PC-3 (cell line): ENCODE data around the gene SUN1. TPM values are rescaled to one million over a fixed set of nuclear protein-coding genes. Genes with fewer than 3 reads are reported as not detected.
A peak's percentile ranks its signal among the peaks of the same experiment; 100 is the strongest.

Experiments
- ATAC-seq: fragments of 200-7000 bp; cut with Tn5 transposase; 2 replicates; pipeline ENCODE4 v1.9.1; 2020; ENCODE audit warnings: mild to moderate bottlenecking, moderate library complexity
- BruUV-seq: library from RNA; stranded (reverse); fragments of 400-500 nt; replicated peaks from 2 replicates; lab custom pipeline; 2021; lab: Mats Ljungman, UMichigan
- CTCF ChIA-PET: fragments of 300-600 bp; sonication (Branson Sonifier 250); formaldehyde crosslinking; loops from one replicate; lab custom pipeline; 2022; ENCODE audit warnings: antibody characterized with exemption; lab: Charles Lee
- POLR2A ChIA-PET: fragments of 300-600 bp; sonication (Branson Sonifier 250); formaldehyde crosslinking; loops from one replicate; lab custom pipeline; 2022; ENCODE audit warnings: antibody characterized with exemption; ENCODE audit not compliant: unreplicated experiment; lab: Charles Lee
- DNase-seq: peaks from one replicate; pipeline ENCODE4 v3.0.0-alpha.2; 2015
- H2AFZ ChIP-seq: fragments of 300-600 bp; sonication (generic); 2 replicates; pipeline ENCODE4 v1.6.0; 2016; ENCODE audit warnings: antibody characterized with exemption, low read length
- H3F3A ChIP-seq: fragments of 300-600 bp; sonication (generic); one replicate; pipeline ENCODE4 v1.6.0; 2017; ENCODE audit warnings: antibody characterized with exemption, low read length, control low read depth, mild to moderate bottlenecking; ENCODE audit not compliant: unreplicated experiment
- H3K27ac ChIP-seq: fragments of 300-600 bp; sonication (generic); 2 replicates; pipeline ENCODE4 v1.5.1; 2016; ENCODE audit warnings: mild to moderate bottlenecking, low read length
- H3K27me3 ChIP-seq: fragments of 300-600 bp; sonication (generic); 2 replicates; pipeline ENCODE4 v1.6.1; 2016; ENCODE audit warnings: low read length, mixed read lengths
- H3K36me3 ChIP-seq: fragments of 300-600 bp; sonication (generic); 2 replicates; pipeline ENCODE4 v1.6.1; 2016; ENCODE audit warnings: low read depth, mixed run types, low read length, mixed read lengths
- H3K4me1 ChIP-seq: fragments of 300-600 bp; sonication (generic); 2 replicates; pipeline ENCODE4 v1.5.1; 2016; ENCODE audit warnings: low read length; ENCODE audit not compliant: insufficient read depth
- H3K4me2 ChIP-seq: fragments of 300-600 bp; sonication (generic); 2 replicates; pipeline ENCODE4 v1.6.0; 2016; ENCODE audit warnings: low read length
- H3K4me3 ChIP-seq: fragments of 300-600 bp; sonication (generic); 2 replicates; pipeline ENCODE4 v1.5.1; 2016; ENCODE audit warnings: mild to moderate bottlenecking, low read length, mixed read lengths
- H3K79me2 ChIP-seq: fragments of 300-600 bp; sonication (generic); 2 replicates; pipeline ENCODE4 v1.6.1; 2017; ENCODE audit warnings: low read length, mixed read lengths
- H3K9ac ChIP-seq: fragments of 300-600 bp; sonication (generic); 2 replicates; pipeline ENCODE4 v1.6.0; 2016; ENCODE audit warnings: mild to moderate bottlenecking, low read length
- H3K9me2 ChIP-seq: fragments of 300-600 bp; sonication (generic); replicated peaks from 2 replicates; pipeline ENCODE4 v1.6.1; 2016; ENCODE audit warnings: mixed run types, low read length, mixed read lengths
- H3K9me3 ChIP-seq: fragments of 300-600 bp; sonication (generic); 2 replicates; pipeline ENCODE4 v1.6.1; 2016; ENCODE audit warnings: low read length, mixed read lengths
- H4K20me1 ChIP-seq: fragments of 300-600 bp; sonication (generic); 2 replicates; pipeline ENCODE4 v1.6.1; 2016; ENCODE audit warnings: low read length, mixed read lengths
- CTCF ChIP-seq: fragments of 300-600 bp; sonication (generic); conservative IDR thresholded peaks from 2 replicates; pipeline ENCODE4 v1.5.1; 2017; ENCODE audit warnings: antibody characterized with exemption, low read depth, mild to moderate bottlenecking, low read length
- EZH2 ChIP-seq: fragments of 300-600 bp; sonication (generic); IDR thresholded peaks from one replicate; pipeline ENCODE4 v1.6.1; 2017; ENCODE audit warnings: antibody characterized with exemption, mild to moderate bottlenecking, low read length; ENCODE audit not compliant: unreplicated experiment
- EZH2phosphoT487 ChIP-seq: fragments of 300-600 bp; sonication (generic); IDR thresholded peaks from 2 replicates; pipeline ENCODE4 v1.6.1; 2018; ENCODE audit warnings: mild to moderate bottlenecking, antibody characterized with exemption, low read length, borderline replicate concordance
- intact Hi-C: fragments of 100-400 bp; cut with micrococcal nuclease; formaldehyde crosslinking; loops from 2 replicates; pipeline ENCODE4 v1.9.0; 2023
- total RNA-seq: library from RNA; depleted of rRNA; stranded (reverse); fragments of >200 nt; gene quantifications from 2 replicates; pipeline ENCODE4 v1.2.3, GENCODE V29; 2014

Gene SUN1
- total RNA-seq, 1 experiment from 2014 or later: 92.5 TPM

- ATAC-seq: no peak
- Histone ChIP-seq H3K27me3 (no peaks in the 10 kb centered on the region), H2AFZ (no peak overlapping the region), H3K9me3 (no peaks in the 10 kb centered on the region), H3K4me1 (peaks cover 37% of the 10 kb centered on the region), H4K20me1 (no peaks in the 10 kb centered on the region), H3K36me3 (peaks cover 24% of the 10 kb centered on the region), H3K4me2 (no peak overlapping the region), H3F3A (no peaks in the 10 kb centered on the region), H3K79me2 (peaks cover 66% of the 10 kb centered on the region), H3K9ac (no peak overlapping the region; the same call in 1 of the 2 replicates), H3K27ac (peak overlapping the region; percentile 86), H3K4me3 (no peak overlapping the region), H3K9me2 (no peaks in the 10 kb centered on the region)
- DNase-seq: no peak
- intact Hi-C loops: no loop called here
- POLR2A ChIA-PET: interaction anchor here (0.5 to 1.0 kb wide), 4 partner anchors 20 to 94 kb away, joined by 3 to 5 read pairs (median 4); no protein-coding TSS in a partner anchor
- no TSS peak for BruUV-seq
- TF ChIP-seq CTCF: no peak
- no peak for TF ChIP-seq EZH2phosphoT487
- no peak for TF ChIP-seq EZH2
- CTCF ChIA-PET: interaction anchor here (1.0 to 1.1 kb wide), 4 partner anchors 22 to 43 kb away, joined by 4 to 15 read pairs (median 10); no protein-coding TSS in a partner anchor
Measured at GRCh38 chr7:837001-837400, 4.7 kb downstream of the SUN1 start.

- BruUV-seq: no TSS peak
- Histone ChIP-seq H4K20me1 (no peaks in the 10 kb centered on the region), H3K4me2 (no peak overlapping the region), H3K79me2 (peaks cover 42% of the 10 kb centered on the region), H3K27me3 (no peaks in the 10 kb centered on the region), H3K4me3 (no peak overlapping the region), H3K9me3 (no peaks in the 10 kb centered on the region), H3K36me3 (peaks cover 42% of the 10 kb centered on the region), H3K9me2 (no peaks in the 10 kb centered on the region), H3K4me1 (peaks cover 18% of the 10 kb centered on the region), H2AFZ (no peak overlapping the region), H3K9ac (no peak overlapping the region), H3F3A (no peaks in the 10 kb centered on the region), H3K27ac (no peak overlapping the region)
- intact Hi-C loops: no loop called here
- ChIA-PET CTCF (no interaction called here), POLR2A (no interaction called here)
- TF ChIP-seq EZH2 (no peak), CTCF (no peak), EZH2phosphoT487 (no peak)
- no peak for ATAC-seq
- DNase-seq: no peak
Measured at GRCh38 chr7:840001-840600, 7.8 kb downstream of the SUN1 start.

GRCh38 chr7:841943-842342 lies 9.7 kb downstream of the SUN1 start:
- DNase-seq (no peak), ATAC-seq (no peak)
- Histone ChIP-seq H3K4me1 (no peaks in the 10 kb centered on the region), H3K9me3 (no peaks in the 10 kb centered on the region), H3K4me3 (no peak overlapping the region), H3K27me3 (no peaks in the 10 kb centered on the region), H3K9me2 (no peaks in the 10 kb centered on the region), H3K4me2 (no peak overlapping the region), H2AFZ (no peak overlapping the region), H3F3A (no peaks in the 10 kb centered on the region), H3K27ac (no peak overlapping the region), H3K79me2 (peaks cover 27% of the 10 kb centered on the region), H3K36me3 (peaks cover 43% of the 10 kb centered on the region), H4K20me1 (no peaks in the 10 kb centered on the region), H3K9ac (no peak overlapping the region)
- TF ChIP-seq CTCF (no peak), EZH2phosphoT487 (no peak), EZH2 (no peak)
- CTCF ChIA-PET: no interaction called here
- intact Hi-C loops: no loop called here
- no TSS peak for BruUV-seq
- POLR2A ChIA-PET: no interaction called here
